ENCODE results near the gene PIH1D1. TPM values are rescaled to one million over a fixed set of nuclear protein-coding genes. Genes with fewer than 3 reads are reported as not detected.
"Not testable (repeated sequence)": the region's sequence is repeated elsewhere in the genome, so short reads cannot be mapped to it uniquely, and the experiment has no call there.

Gene PIH1D1
- total and polyA plus RNA-seq, 12 donors, result 26.6 to 131 (median 83.6) TPM

GRCh38 chr19:49445997-49446396 is 5.6 kb downstream of the PIH1D1 start:
- no peak overlapping the region for H3K4me3 ChIP-seq
- TF ChIP-seq POLR2A (IDR thresholded peaks at IDR 0.05) (no peak), CTCF (IDR thresholded peaks at IDR 0.05) (no peak)
- H3K36me3 ChIP-seq (replicated peaks in 1 of 2), result peaks cover 0 to 15% of the 10 kb centered on the region in 2 donors
- intact Hi-C loops (cut with DNase I), result loop anchor here in 1 of 2 donors (5.0 kb wide), 1 partner anchor 54 kb away; no protein-coding TSS in a partner anchor
- H3K27me3 ChIP-seq, result no peaks in the 10 kb centered on the region
- H3K4me1 ChIP-seq (replicated peaks in 1 of 2), result peaks cover 0 to 9% of the 10 kb centered on the region in 2 donors
- 54 to 83% (median 63%) methylated on average over 3 of the region's 3 CpGs for WGBS, 4 donors
- no peak for DNase-seq
- no peak overlapping the region for H3K27ac ChIP-seq
- H3K9me3 ChIP-seq (replicated peaks in 1 of 3), result no peaks in the 10 kb centered on the region

GRCh38 chr19:49444100-49444700 is 7.4 kb downstream of the PIH1D1 start:
- H3K4me1 ChIP-seq (replicated peaks in 1 of 2); DNase-seq; H3K27ac ChIP-seq; H3K27me3 ChIP-seq; H3K9me3 ChIP-seq (replicated peaks in 1 of 3); H3K4me3 ChIP-seq: not testable (repeated sequence)
- WGBS, 4 donors, result 47 to 65% (median 56%) methylated on average over 5 of the region's 5 CpGs
- intact Hi-C loops (cut with DNase I), result loop anchor here in 1 of 2 donors (5.0 kb wide), 1 partner anchor 217 kb away; no protein-coding TSS in a partner anchor
- H3K36me3 ChIP-seq (replicated peaks in 1 of 2), result peaks cover 0 to 13% of the 10 kb centered on the region in 2 donors

GRCh38 chr19:49443366-49444099 is 8.1 kb downstream of the PIH1D1 start:
- WGBS, 4 donors, result 0 to 1% (median 1%) methylated on average over 15 to 47 of the region's 47 CpGs
- no peaks in the 10 kb centered on the region for H3K4me1 ChIP-seq (replicated peaks in 1 of 2)
- TF ChIP-seq POLR2A (IDR thresholded peaks at IDR 0.05), result no peak
- TF ChIP-seq CTCF (IDR thresholded peaks at IDR 0.05), result peak; percentile 69 to 95 (median 78)
- H3K27ac ChIP-seq, result peak overlapping the region in 4 of 5 donors; percentile 5 to 90 (median 48)
- no peaks in the 10 kb centered on the region for H3K9me3 ChIP-seq (replicated peaks in 1 of 3)
- peaks cover 12% of the 10 kb centered on the region for H3K27me3 ChIP-seq
- H3K36me3 ChIP-seq (replicated peaks in 1 of 2), result peaks cover 0 to 10% of the 10 kb centered on the region in 2 donors
- H3K4me3 ChIP-seq, result peak overlapping the region in 3 of 4 donors; percentile 15 to 65 (median 46)
- DNase-seq, result peak; percentile 91 to 97 (median 95)
- intact Hi-C loops (cut with DNase I), result loop anchor here in 1 of 2 donors (5.0 kb wide), 1 partner anchor 216 kb away; no protein-coding TSS in a partner anchor

- Histone ChIP-seq H3K4me1 (replicated peaks in 1 of 2) (no peaks in the 10 kb centered on the region), H3K9me3 (replicated peaks in 1 of 3) (no peaks in the 10 kb centered on the region), H3K27me3 (peaks cover 13% of the 10 kb centered on the region), H3K27ac (peak overlapping the region in 4 of 5 donors; percentile 5 to 90 (median 48)), H3K4me3 (peak overlapping the region in 3 of 4 donors; percentile 15 to 65 (median 46)), H3K36me3 (replicated peaks in 1 of 2) (peaks cover 0 to 10% of the 10 kb centered on the region in 2 donors)
- no peak for TF ChIP-seq CTCF (IDR thresholded peaks at IDR 0.05)
- TF ChIP-seq POLR2A (IDR thresholded peaks at IDR 0.05), result peak in 1 of 2 donors; percentile 14
- 0 to 1% (median 0%) methylated on average over 16 to 43 of the region's 43 CpGs for WGBS, 4 donors
- peak; percentile 86 to 97 (median 93) for DNase-seq
- intact Hi-C loops (cut with DNase I), result loop anchor here in 1 of 2 donors (5.0 kb wide), 1 partner anchor 216 kb away; no protein-coding TSS in a partner anchor
Observed at GRCh38 chr19:49442771-49443365, 8.7 kb downstream of the PIH1D1 start.
